ENCODE measurements around the gene MAP1LC3B.

Gene MAP1LC3B

GRCh38 chr16:87369796-87370719 lies 22.1 kb upstream of the MAP1LC3B start:
- no peak overlapping the region for H3K4me3 ChIP-seq (replicated peaks; ENCODE audit: insufficient read depth, low read length)
- H3K27me3 ChIP-seq (ENCODE audit: insufficient read depth, poor library complexity, severe bottlenecking), result no peaks in the 10 kb centered on the region
- TF ChIP-seq CTCF (IDR thresholded peaks at IDR 0.05; ENCODE audit: insufficient read depth, low read length) (no peak), POLR2AphosphoS5 (IDR thresholded peaks at IDR 0.05; ENCODE audit: low read depth) (no peak), SPI1 (IDR thresholded peaks at IDR 0.05; ENCODE audit: borderline replicate concordance, low read depth) (no peak), GABPA (IDR thresholded peaks at IDR 0.05; ENCODE audit: low read depth) (no peak)
- TF ChIP-seq, protein P1, sequence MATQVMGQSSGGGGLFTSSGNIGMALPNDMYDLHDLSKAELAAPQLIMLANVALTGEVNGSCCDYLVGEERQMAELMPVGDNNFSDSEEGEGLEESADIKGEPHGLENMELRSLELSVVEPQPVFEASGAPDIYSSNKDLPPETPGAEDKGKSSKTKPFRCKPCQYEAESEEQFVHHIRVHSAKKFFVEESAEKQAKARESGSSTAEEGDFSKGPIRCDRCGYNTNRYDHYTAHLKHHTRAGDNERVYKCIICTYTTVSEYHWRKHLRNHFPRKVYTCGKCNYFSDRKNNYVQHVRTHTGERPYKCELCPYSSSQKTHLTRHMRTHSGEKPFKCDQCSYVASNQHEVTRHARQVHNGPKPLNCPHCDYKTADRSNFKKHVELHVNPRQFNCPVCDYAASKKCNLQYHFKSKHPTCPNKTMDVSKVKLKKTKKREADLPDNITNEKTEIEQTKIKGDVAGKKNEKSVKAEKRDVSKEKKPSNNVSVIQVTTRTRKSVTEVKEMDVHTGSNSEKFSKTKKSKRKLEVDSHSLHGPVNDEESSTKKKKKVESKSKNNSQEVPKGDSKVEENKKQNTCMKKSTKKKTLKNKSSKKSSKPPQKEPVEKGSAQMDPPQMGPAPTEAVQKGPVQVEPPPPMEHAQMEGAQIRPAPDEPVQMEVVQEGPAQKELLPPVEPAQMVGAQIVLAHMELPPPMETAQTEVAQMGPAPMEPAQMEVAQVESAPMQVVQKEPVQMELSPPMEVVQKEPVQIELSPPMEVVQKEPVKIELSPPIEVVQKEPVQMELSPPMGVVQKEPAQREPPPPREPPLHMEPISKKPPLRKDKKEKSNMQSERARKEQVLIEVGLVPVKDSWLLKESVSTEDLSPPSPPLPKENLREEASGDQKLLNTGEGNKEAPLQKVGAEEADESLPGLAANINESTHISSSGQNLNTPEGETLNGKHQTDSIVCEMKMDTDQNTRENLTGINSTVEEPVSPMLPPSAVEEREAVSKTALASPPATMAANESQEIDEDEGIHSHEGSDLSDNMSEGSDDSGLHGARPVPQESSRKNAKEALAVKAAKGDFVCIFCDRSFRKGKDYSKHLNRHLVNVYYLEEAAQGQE (IDR thresholded peaks at IDR 0.05; ENCODE audit: insufficient replicate concordance, low read depth), result no peak
- no peak overlapping the region for H3K27ac ChIP-seq (replicated peaks)
- no peak for DNase-seq (ENCODE audit: low read depth in 1 of 2, low spot score in 1 of 2)

- TF ChIP-seq GABPA (IDR thresholded peaks at IDR 0.05; ENCODE audit: low read depth), result no peak
- no peak for TF ChIP-seq CTCF (IDR thresholded peaks at IDR 0.05; ENCODE audit: insufficient read depth, low read length)
- TF ChIP-seq POLR2AphosphoS5 (IDR thresholded peaks at IDR 0.05; ENCODE audit: low read depth), result no peak
- TF ChIP-seq, protein P1 (IDR thresholded peaks at IDR 0.05; ENCODE audit: insufficient replicate concordance, low read depth), result no peak
- no peak for TF ChIP-seq SPI1 (IDR thresholded peaks at IDR 0.05; ENCODE audit: borderline replicate concordance, low read depth)
- Histone ChIP-seq H3K4me3 (replicated peaks; ENCODE audit: insufficient read depth, low read length) (no peak overlapping the region), H3K27me3 (ENCODE audit: insufficient read depth, poor library complexity, severe bottlenecking) (no peaks in the 10 kb centered on the region), H3K27ac (replicated peaks) (no peak overlapping the region)
- no peak for DNase-seq (ENCODE audit: low read depth in 1 of 2, low spot score in 1 of 2)
Observed at GRCh38 chr16:87371261-87371866, 20.8 kb upstream of the MAP1LC3B start.

DNA sequence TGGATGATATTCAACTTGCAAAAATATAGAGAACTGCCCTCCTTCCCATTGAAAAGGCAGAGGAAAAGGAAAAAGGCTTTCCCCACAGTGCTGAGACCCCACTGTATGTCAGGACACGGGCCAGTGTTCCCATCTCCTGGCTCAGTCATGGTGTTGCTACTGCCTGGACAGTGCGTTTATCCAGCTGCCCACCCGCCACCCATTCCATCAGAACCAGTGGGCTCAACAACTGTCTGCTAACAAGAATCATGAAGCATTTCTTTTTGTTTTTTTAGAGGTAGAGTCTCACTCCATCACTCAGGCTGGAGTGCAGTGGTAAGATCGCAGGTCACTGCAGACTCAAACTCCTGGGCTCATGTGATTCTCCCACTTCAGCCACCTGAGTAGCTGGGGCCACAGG lies 19.8 kb upstream of the MAP1LC3B start:
- H3K4me3 ChIP-seq (replicated peaks; ENCODE audit: insufficient read depth, low read length), result no peak overlapping the region
- no peak for DNase-seq (ENCODE audit: low read depth in 1 of 2, low spot score in 1 of 2)
- TF ChIP-seq POLR2AphosphoS5 (IDR thresholded peaks at IDR 0.05; ENCODE audit: low read depth) (no peak), GABPA (IDR thresholded peaks at IDR 0.05; ENCODE audit: low read depth) (no peak)
- TF ChIP-seq, protein P1 (IDR thresholded peaks at IDR 0.05; ENCODE audit: insufficient replicate concordance, low read depth), result no peak
- no peaks in the 10 kb centered on the region for H3K27me3 ChIP-seq (ENCODE audit: insufficient read depth, poor library complexity, severe bottlenecking)
- H3K27ac ChIP-seq (replicated peaks), result no peak overlapping the region

All from HL-60 (cell line).